HepG2 (cell line): ENCODE measurements around the gene PDSS2. TPM values are rescaled to one million over a fixed set of nuclear protein-coding genes. Genes with fewer than 3 reads are reported as not detected.
"Not testable (repeated sequence)": the region's sequence is repeated elsewhere in the genome, so short reads cannot be mapped to it uniquely, and the experiment has no call there.

ENCODE experiments used
- ATAC-seq: fragments of 200-7000 bp; cut with Tn5 transposase; 3 replicates; pipeline ENCODE4 v1.9.1; 2020; ENCODE audit warnings: mild to moderate bottlenecking, moderate library complexity
- BruUV-seq: library from RNA; stranded (reverse); fragments of 400-500 nt; replicated peaks from 2 replicates; lab custom pipeline; 2021; lab: Mats Ljungman, UMichigan
- CTCF ChIA-PET: fragments of 300-600 bp; formaldehyde crosslinking; extraction: SDS; loops from one replicate; lab custom pipeline; 2021; ENCODE audit warnings: low total read pairs, inconsistent platforms, low intra/inter-chr PET ratio; lab: Yijun Ruan, JAX
- POLR2A ChIA-PET: fragments of 350-600 bp; sonication (Branson Sonifier 250); formaldehyde crosslinking; loops from one replicate; lab custom pipeline; 2020; ENCODE audit warnings: antibody characterized with exemption, inconsistent platforms; lab: Yijun Ruan, JAX
- DNase-seq: peaks from one replicate; pipeline ENCODE4 v3.0.0-alpha.2; 2015; ENCODE audit warnings: low spot score
- FAIRE-seq: peaks from 3 replicates; lab custom pipeline; 2011; peaks lifted over from hg19 to GRCh38; lab: Jason Lieb, UNC
- H2AFZ ChIP-seq: one replicate; pipeline ENCODE4 v1.6.1; 2011; ENCODE audit warnings: low read length, inconsistent platforms
- H3K27ac ChIP-seq: fragments of 300-600 bp; 3 replicates; pipeline ENCODE4 v1.8.0; 2011; ENCODE audit warnings: mixed run types, mild to moderate bottlenecking, mixed read lengths, low read length, inconsistent platforms; ENCODE audit not compliant: insufficient read depth; ENCODE audit errors: extremely low read length
- H3K27me3 ChIP-seq, 2 experiments: fragments of 200-600 bp in 1 of 2; 2 replicates in 1 of 2; 3 replicates in 1 of 2; pipeline versions ENCODE4 v1.6.0 to v1.8.0; 2011; ENCODE audit warnings: low read length in 2 of 2, mild to moderate bottlenecking in 2 of 2, moderate library complexity in 2 of 2, inconsistent platforms in 1 of 2; ENCODE audit not compliant: insufficient read depth in 2 of 2, control insufficient read depth in 1 of 2
- H3K36me3 ChIP-seq, 2 experiments: fragments of 200-600 bp in 1 of 2; replicated peaks in 1 of 2; 2 replicates in 1 of 2; 3 replicates in 1 of 2; pipeline versions ENCODE4 v1.5.1 to v1.8.0; 2011; ENCODE audit warnings: low read length in 2 of 2, inconsistent platforms in 1 of 2; ENCODE audit not compliant: insufficient read depth in 2 of 2, control insufficient read depth in 1 of 2
- H3K4me1 ChIP-seq: 2 replicates; pipeline ENCODE4 v1.5.1; 2012; ENCODE audit warnings: low read length, inconsistent platforms; ENCODE audit not compliant: insufficient read depth
- H3K4me2 ChIP-seq: 2 replicates; pipeline ENCODE4 v1.6.0; 2011; ENCODE audit warnings: low read depth, low read length, inconsistent platforms
- H3K4me3 ChIP-seq, 3 experiments: fragments of 200-600 bp in 1 of 3; sonication (generic), shearing (Covaris generic) in 1 of 3; replicated peaks in 1 of 3; 2 replicates each; pipeline ENCODE4 v1.5.1; 2011 to 2016; ENCODE audit warnings: low read length in 3 of 3, inconsistent platforms in 2 of 3, low read depth in 2 of 3, mild to moderate bottlenecking in 2 of 3, control low read depth in 1 of 3, mixed read lengths in 1 of 3; ENCODE audit not compliant: insufficient read depth in 1 of 3
- H3K79me2 ChIP-seq: one replicate; pipeline ENCODE4 v1.6.1; 2011; ENCODE audit warnings: low read length, inconsistent platforms; ENCODE audit not compliant: insufficient read depth
- H3K9ac ChIP-seq: 2 replicates; pipeline ENCODE4 v1.6.0; 2011; ENCODE audit warnings: mild to moderate bottlenecking, low read depth, low read length, inconsistent platforms; ENCODE audit not compliant: insufficient read depth
- H3K9me3 ChIP-seq: 2 replicates; pipeline ENCODE4 v1.5.1; 2012; ENCODE audit warnings: mild to moderate bottlenecking, low read length
- H4K20me1 ChIP-seq: 2 replicates; pipeline ENCODE4 v1.6.0; 2011; ENCODE audit warnings: inconsistent platforms, mild to moderate bottlenecking, low read length, moderate library complexity; ENCODE audit not compliant: insufficient read depth
- MED1 ChIP-seq: sonication (generic); formaldehyde crosslinking; IDR thresholded peaks from 2 replicates; pipeline ENCODE4 v1.4.0; 2020; ENCODE audit warnings: missing genetic modification reagents
- TCF7L2 ChIP-seq: IDR thresholded peaks from 2 replicates; pipeline ENCODE4 v1.6.1; 2011; ENCODE audit warnings: mild to moderate bottlenecking, low read depth, low read length, moderate library complexity
- WGBS: methylation state at CpG from one replicate; pipeline ENCODE4 v1.1.6; 2017; ENCODE audit warnings: low lambda C conversion rate; 5-methylcytosine and 5-hydroxymethylcytosine counted together
- in situ Hi-C: cut with HindIII; loops from 2 replicates; pipeline ENCODE4 v1.10.0; 2017; ENCODE audit warnings: low pct_unique_long_range_greater_than_20kb; ENCODE audit not compliant: extremely low pct_ligation_motif_present
- intact Hi-C: fragments of 100-400 bp; cut with micrococcal nuclease; formaldehyde crosslinking; loops from one replicate; pipeline ENCODE4 v1.10.0; 2022; ENCODE audit not compliant: unreplicated experiment
- polyA plus RNA-seq, 8 experiments: library from polyadenylated mRNA; depleted of rRNA in 3 of 8; stranded (reverse) in 7 of 8; unstranded in 1 of 8; fragments of >200 nt; fragmentation: Illumina TruSeq in 4 of 8; extraction: Trizol in 4 of 8; gene quantifications; 2 replicates each; pipeline versions ENCODE4 v1.2.1 to v1.2.3, GENCODE V29; 2011 to 2016; ENCODE audit warnings: low read depth in 4 of 8, missing spikeins in 1 of 8, mixed read lengths in 1 of 8; ENCODE audit not compliant: insufficient read depth in 1 of 8
- total RNA-seq, 5 experiments: library from RNA; depleted of rRNA; stranded (reverse); fragments of >200 nt; fragmentation: Illumina TruSeq; extraction: Trizol; gene quantifications; 2 replicates each; pipeline ENCODE4 v1.2.3, GENCODE V29; 2016; ENCODE audit warnings: low read depth in 1 of 5
- TF ChIP-seq, protein P1 (sequence below): sonication (generic); formaldehyde crosslinking; IDR thresholded peaks from 2 replicates; pipeline ENCODE4 v1.4.0; 2020; ENCODE audit warnings: missing genetic modification reagents

Gene PDSS2
- total and polyA plus RNA-seq, 2 of the 13 experiments (the other 11 are each of a cell fraction or from before 2014, with no cell fraction given), result 16.2 to 17.0 TPM

DNA sequence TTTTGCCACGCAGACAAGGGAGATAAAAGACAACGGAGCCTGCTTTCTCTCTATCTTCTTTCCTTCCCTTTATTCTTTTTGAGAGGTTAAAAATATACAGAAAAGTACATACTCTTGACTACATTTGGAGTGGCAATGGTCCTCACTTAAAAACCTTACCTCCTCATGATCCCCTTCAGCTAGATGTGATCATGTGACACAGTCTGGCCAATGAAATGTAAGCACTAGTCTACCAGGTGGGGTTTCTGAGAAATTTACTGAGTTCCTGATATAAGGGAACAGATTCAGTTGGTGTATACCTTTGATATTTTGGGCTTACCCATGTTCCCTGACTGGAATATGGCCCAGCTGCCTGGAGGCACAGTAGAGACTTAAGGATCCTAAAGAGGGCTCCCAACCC, 178.6 kb downstream of the PDSS2 start:
- FAIRE-seq (no peak), ATAC-seq (no peak), DNase-seq (no peak)
- ChIA-PET POLR2A (no interaction called here), CTCF (no interaction called here)
- Histone ChIP-seq H2AFZ (no peak overlapping the region), H3K27me3 (no peaks in the 10 kb centered on the region), H3K4me3 (no peak overlapping the region), H3K4me1 (no peaks in the 10 kb centered on the region), H3K27ac (no peak overlapping the region), H3K36me3 (no peaks in the 10 kb centered on the region), H3K79me2 (no peaks in the 10 kb centered on the region), H3K9me3 (no peaks in the 10 kb centered on the region), H3K9ac (no peak overlapping the region), H4K20me1 (no peaks in the 10 kb centered on the region), H3K4me2 (no peak overlapping the region)
- BruUV-seq, result no TSS peak
- in situ Hi-C loops (no loop called here), intact Hi-C loops (no loop called here)
- TF ChIP-seq, protein P1, sequence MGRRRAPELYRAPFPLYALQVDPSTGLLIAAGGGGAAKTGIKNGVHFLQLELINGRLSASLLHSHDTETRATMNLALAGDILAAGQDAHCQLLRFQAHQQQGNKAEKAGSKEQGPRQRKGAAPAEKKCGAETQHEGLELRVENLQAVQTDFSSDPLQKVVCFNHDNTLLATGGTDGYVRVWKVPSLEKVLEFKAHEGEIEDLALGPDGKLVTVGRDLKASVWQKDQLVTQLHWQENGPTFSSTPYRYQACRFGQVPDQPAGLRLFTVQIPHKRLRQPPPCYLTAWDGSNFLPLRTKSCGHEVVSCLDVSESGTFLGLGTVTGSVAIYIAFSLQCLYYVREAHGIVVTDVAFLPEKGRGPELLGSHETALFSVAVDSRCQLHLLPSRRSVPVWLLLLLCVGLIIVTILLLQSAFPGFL, result no peak
- no peak for TF ChIP-seq TCF7L2
- TF ChIP-seq MED1, result no peak
- 97% methylated on average over 2 of the region's 2 CpGs for WGBS

DNA sequence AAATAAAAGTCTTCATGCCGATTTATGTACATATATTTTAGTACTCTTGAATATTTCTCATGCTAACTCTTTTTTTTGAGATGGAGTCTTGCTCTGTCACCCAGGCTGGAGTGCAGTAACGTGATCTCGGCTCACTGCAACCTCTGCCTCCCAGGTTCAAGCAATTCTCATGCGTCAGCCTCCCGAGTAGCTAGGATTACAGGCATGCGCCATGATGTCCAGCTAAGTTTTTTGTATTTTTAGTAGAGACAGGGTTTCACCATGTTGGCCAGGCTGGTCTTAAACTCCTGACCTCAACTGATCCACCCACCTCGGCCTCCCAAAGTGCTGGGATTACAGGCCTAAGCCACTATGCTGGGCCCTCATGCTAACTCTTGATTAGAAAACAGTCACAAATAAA, 179.4 kb downstream of the PDSS2 start:
- CTCF ChIA-PET, intact Hi-C loops, H2AFZ ChIP-seq, in situ Hi-C loops, DNase-seq, H3K9me3 ChIP-seq, BruUV-seq, H3K27ac ChIP-seq, H4K20me1 ChIP-seq, H3K27me3 ChIP-seq, POLR2A ChIA-PET, H3K36me3 ChIP-seq, ATAC-seq, H3K4me3 ChIP-seq, H3K4me1 ChIP-seq, H3K79me2 ChIP-seq, H3K4me2 ChIP-seq, H3K9ac ChIP-seq, FAIRE-seq: not testable (repeated sequence)
- 97% methylated on average over 7 of the region's 7 CpGs for WGBS
